NB4 (cell line): ENCODE measurements around the gene TNKS1BP1.

Source experiments
- DNase-seq: peaks from one replicate; pipeline ENCODE4 v3.0.0; 2010; ENCODE audit warnings: low read depth
- H3K4me3 ChIP-seq: one replicate; pipeline ENCODE4 v1.5.1; 2011; ENCODE audit warnings: mild to moderate bottlenecking, low read depth, low read length, moderate library complexity
- CTCF ChIP-seq: IDR thresholded peaks from one replicate; pipeline ENCODE4 v1.5.1; 2012; ENCODE audit warnings: low read depth, low read length
- MYC ChIP-seq: IDR thresholded peaks from 2 replicates; pipeline ENCODE4 v1.6.1; 2011; ENCODE audit warnings: low read depth, low read length
- POLR2A ChIP-seq: IDR thresholded peaks from 2 replicates; pipeline ENCODE4 v1.6.1; 2011; ENCODE audit warnings: mild to moderate bottlenecking; ENCODE audit not compliant: insufficient read length; ENCODE audit errors: extremely low read depth
- TF ChIP-seq, protein P1 (sequence below): IDR thresholded peaks from 2 replicates; pipeline ENCODE4 v1.6.1; 2011; ENCODE audit warnings: low read depth, low read length

Gene TNKS1BP1

DNA sequence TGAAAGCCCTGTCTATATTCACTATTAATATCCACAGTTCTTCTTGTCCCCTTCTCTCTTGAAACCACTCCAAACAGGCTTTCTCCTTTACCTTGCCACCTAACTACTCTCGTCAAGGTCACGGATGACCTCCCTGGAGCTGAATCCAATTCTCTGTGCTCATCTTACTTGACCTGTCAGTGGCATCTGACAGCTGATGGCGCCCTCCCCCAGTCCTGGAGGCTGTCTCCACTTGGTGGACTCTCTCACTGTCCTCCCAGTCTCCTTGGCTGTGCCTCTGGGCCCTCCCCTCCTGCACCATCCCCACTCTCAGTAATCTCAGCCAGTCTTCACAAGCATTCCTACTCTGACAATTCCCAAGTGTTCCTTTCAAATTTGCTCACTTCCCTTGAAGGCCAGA is 8.7 kb downstream of the TNKS1BP1 start:
- TF ChIP-seq MYC, result no peak
- TF ChIP-seq POLR2A, result no peak
- TF ChIP-seq CTCF, result no peak
- no peak overlapping the region for H3K4me3 ChIP-seq
- DNase-seq, result no peak

- DNase-seq, result peak; percentile 44
- H3K4me3 ChIP-seq, result no peak overlapping the region
- TF ChIP-seq MYC (no peak), POLR2A (no peak), CTCF (no peak)
- TF ChIP-seq, protein P1, sequence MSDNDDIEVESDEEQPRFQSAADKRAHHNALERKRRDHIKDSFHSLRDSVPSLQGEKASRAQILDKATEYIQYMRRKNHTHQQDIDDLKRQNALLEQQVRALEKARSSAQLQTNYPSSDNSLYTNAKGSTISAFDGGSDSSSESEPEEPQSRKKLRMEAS, result no peak
Measured at GRCh38 chr11:57315491-57315890, 9.3 kb downstream of the TNKS1BP1 start.

DNA sequence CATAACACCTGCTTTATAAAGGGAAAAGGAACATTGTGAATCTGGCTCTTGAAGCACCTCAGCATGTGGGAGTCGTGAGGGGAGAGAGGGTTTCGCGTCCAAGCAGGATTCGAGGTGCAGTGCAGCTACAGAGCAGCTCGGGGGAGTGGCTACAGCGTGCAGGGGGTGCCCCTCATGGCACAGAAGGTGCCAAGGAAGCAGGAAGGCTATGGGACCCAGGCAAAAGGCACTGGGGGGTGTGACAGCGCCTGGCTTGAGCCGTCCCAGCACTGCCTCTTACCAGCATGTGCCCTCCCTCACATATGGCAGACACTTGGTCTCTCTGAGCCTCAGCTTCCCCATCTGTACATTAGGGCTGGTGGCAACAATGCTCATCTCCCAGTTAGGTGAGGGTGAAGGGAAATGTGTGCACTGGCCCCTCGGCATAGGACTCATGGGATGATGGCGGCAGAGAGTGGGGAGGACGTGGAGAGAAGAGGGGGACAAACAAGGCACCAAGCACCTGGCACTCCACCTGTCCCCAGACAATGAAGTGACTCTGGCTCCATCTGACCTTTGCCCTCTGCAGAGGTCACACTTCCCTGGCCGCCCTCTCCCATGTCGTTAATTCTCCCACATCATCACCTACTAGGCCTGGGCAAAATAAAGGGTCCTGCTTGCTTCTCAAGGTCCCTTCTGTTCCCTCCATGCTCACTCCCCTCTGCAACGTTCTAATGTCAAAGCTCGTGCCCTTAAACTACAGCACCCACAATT is 10.4 kb downstream of the TNKS1BP1 start:
- no peak for TF ChIP-seq POLR2A
- TF ChIP-seq, protein P1, result no peak
- H3K4me3 ChIP-seq, result no peak overlapping the region
- no peak for DNase-seq

GRCh38 chr11:57313788-57314135 is 11.0 kb downstream of the TNKS1BP1 start:
- no peak for DNase-seq
- no peak for TF ChIP-seq MYC
- TF ChIP-seq, protein P1, result no peak
- no peak for TF ChIP-seq POLR2A
- TF ChIP-seq CTCF, result no peak
- no peak overlapping the region for H3K4me3 ChIP-seq

DNA sequence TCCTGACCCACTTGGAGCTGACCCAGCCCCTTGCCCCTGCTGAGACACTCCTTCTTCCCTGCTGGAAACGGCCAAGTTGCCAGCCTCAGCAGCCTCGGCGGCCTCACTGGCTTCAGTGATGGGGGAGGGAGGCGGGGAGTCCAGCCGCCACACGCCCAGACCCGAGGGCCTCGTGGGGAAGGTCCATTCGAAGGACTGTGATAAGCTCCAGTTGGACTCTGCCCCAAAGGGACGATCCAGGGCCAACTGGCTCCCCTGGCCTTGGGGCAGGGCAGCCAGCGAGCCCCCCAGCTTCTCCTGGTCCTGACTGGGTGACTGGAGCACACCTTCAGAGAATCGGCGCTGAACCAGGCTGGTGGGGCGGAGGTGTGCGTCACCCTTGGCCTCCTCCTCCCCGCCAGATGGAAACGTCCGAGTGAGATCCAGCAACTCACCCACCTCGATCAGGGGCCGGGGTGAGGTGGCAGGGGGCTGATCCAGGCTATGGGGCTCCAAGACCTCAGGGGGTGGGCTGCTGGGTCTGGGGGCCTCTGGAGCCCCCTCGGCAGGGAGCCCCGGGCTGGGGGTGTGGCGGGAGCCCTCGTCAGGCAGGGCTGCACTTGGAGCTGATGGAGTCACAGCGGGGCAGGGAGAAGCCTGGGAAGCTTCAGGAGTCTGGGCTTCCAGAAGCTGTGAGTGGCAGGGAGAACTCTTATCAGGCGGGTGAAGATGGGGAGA is 11.5 kb downstream of the TNKS1BP1 start:
- H3K4me3 ChIP-seq, result no peak overlapping the region
- DNase-seq, result no peak
- no peak for TF ChIP-seq POLR2A
- no peak for TF ChIP-seq CTCF
- no peak for TF ChIP-seq MYC
- TF ChIP-seq, protein P1, result no peak

GRCh38 chr11:57312511-57313021 is 12.2 kb downstream of the TNKS1BP1 start:
- DNase-seq, result no peak
- TF ChIP-seq POLR2A (peak; percentile 1), CTCF (no peak)
- no peak overlapping the region for H3K4me3 ChIP-seq
